ENCODE measurements around the gene CROCC.

Gene CROCC

GRCh38 chr1:17009706-17010105 is 88.0 kb downstream of the CROCC start:
- TF ChIP-seq RARB (CRISPR knock-in tag; IDR thresholded peaks at IDR 0.05) (no peak), OSR1 (CRISPR knock-in tag; IDR thresholded peaks at IDR 0.05) (no peak), BACH2 (CRISPR knock-in tag; IDR thresholded peaks at IDR 0.05; ENCODE audit: borderline replicate concordance) (no peak), ARNTL (CRISPR knock-in tag; IDR thresholded peaks at IDR 0.05; ENCODE audit: borderline replicate concordance, low read depth) (no peak), GLIS3 (CRISPR knock-in tag; IDR thresholded peaks at IDR 0.05) (no peak), CSDC2 (CRISPR knock-in tag; IDR thresholded peaks at IDR 0.05) (no peak), ZFP3 (CRISPR knock-in tag; IDR thresholded peaks at IDR 0.05) (no peak), ISL1 (CRISPR knock-in tag; IDR thresholded peaks at IDR 0.05) (no peak), TCF4 (CRISPR knock-in tag; IDR thresholded peaks at IDR 0.05; ENCODE audit: borderline replicate concordance) (no peak), ZNF8 (CRISPR knock-in tag; IDR thresholded peaks at IDR 0.05) (no peak), ZNF70 (CRISPR knock-in tag; IDR thresholded peaks at IDR 0.05) (no peak), ESRRG (CRISPR knock-in tag; IDR thresholded peaks at IDR 0.05) (no peak), TOX (CRISPR knock-in tag; IDR thresholded peaks at IDR 0.05; ENCODE audit: borderline replicate concordance) (no peak)
- no peak for ATAC-seq

GRCh38 chr1:17011092-17011438 is 89.3 kb downstream of the CROCC start:
- TF ChIP-seq RARB (CRISPR knock-in tag; IDR thresholded peaks at IDR 0.05): no peak
- no peak for TF ChIP-seq ZC3H10 (CRISPR knock-in tag; IDR thresholded peaks at IDR 0.05)
- TF ChIP-seq TOX (CRISPR knock-in tag; IDR thresholded peaks at IDR 0.05; ENCODE audit: borderline replicate concordance): no peak
- no peak for TF ChIP-seq GLIS3 (CRISPR knock-in tag; IDR thresholded peaks at IDR 0.05)
- TF ChIP-seq ARNTL (CRISPR knock-in tag; IDR thresholded peaks at IDR 0.05; ENCODE audit: borderline replicate concordance, low read depth): no peak
- no peak for TF ChIP-seq TCF4 (CRISPR knock-in tag; IDR thresholded peaks at IDR 0.05; ENCODE audit: borderline replicate concordance)
- TF ChIP-seq, protein P1, sequence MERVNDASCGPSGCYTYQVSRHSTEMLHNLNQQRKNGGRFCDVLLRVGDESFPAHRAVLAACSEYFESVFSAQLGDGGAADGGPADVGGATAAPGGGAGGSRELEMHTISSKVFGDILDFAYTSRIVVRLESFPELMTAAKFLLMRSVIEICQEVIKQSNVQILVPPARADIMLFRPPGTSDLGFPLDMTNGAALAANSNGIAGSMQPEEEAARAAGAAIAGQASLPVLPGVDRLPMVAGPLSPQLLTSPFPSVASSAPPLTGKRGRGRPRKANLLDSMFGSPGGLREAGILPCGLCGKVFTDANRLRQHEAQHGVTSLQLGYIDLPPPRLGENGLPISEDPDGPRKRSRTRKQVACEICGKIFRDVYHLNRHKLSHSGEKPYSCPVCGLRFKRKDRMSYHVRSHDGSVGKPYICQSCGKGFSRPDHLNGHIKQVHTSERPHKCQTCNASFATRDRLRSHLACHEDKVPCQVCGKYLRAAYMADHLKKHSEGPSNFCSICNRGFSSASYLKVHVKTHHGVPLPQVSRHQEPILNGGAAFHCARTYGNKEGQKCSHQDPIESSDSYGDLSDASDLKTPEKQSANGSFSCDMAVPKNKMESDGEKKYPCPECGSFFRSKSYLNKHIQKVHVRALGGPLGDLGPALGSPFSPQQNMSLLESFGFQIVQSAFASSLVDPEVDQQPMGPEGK (CRISPR knock-in tag; IDR thresholded peaks at IDR 0.05; ENCODE audit: borderline replicate concordance): no peak
- TF ChIP-seq SNAI2 (CRISPR knock-in tag; IDR thresholded peaks at IDR 0.05): no peak
- TF ChIP-seq, protein P2, sequence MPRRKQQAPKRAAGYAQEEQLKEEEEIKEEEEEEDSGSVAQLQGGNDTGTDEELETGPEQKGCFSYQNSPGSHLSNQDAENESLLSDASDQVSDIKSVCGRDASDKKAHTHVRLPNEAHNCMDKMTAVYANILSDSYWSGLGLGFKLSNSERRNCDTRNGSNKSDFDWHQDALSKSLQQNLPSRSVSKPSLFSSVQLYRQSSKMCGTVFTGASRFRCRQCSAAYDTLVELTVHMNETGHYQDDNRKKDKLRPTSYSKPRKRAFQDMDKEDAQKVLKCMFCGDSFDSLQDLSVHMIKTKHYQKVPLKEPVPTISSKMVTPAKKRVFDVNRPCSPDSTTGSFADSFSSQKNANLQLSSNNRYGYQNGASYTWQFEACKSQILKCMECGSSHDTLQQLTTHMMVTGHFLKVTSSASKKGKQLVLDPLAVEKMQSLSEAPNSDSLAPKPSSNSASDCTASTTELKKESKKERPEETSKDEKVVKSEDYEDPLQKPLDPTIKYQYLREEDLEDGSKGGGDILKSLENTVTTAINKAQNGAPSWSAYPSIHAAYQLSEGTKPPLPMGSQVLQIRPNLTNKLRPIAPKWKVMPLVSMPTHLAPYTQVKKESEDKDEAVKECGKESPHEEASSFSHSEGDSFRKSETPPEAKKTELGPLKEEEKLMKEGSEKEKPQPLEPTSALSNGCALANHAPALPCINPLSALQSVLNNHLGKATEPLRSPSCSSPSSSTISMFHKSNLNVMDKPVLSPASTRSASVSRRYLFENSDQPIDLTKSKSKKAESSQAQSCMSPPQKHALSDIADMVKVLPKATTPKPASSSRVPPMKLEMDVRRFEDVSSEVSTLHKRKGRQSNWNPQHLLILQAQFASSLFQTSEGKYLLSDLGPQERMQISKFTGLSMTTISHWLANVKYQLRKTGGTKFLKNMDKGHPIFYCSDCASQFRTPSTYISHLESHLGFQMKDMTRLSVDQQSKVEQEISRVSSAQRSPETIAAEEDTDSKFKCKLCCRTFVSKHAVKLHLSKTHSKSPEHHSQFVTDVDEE (CRISPR knock-in tag; IDR thresholded peaks at IDR 0.05): no peak
- no peak for TF ChIP-seq ZNF70 (CRISPR knock-in tag; IDR thresholded peaks at IDR 0.05)
- no peak for TF ChIP-seq POU6F1 (CRISPR knock-in tag; IDR thresholded peaks at IDR 0.05; ENCODE audit: borderline replicate concordance, low read depth)
- no peak for TF ChIP-seq BACH2 (CRISPR knock-in tag; IDR thresholded peaks at IDR 0.05; ENCODE audit: borderline replicate concordance)
- no peak; the same call in 2 of the 3 replicates for ATAC-seq

GRCh38 chr1:17011439-17012307 is 89.9 kb downstream of the CROCC start, which contains the start of gene ATP13A2:
TSS of gene ATP13A2 (minus strand) at chr1:17011928. CDS start at chr1:17011738, 190 bp downstream.
- ATAC-seq: peak; percentile 93
- TF ChIP-seq TOX (CRISPR knock-in tag; IDR thresholded peaks at IDR 0.05; ENCODE audit: borderline replicate concordance) (no peak), ISL1 (CRISPR knock-in tag; IDR thresholded peaks at IDR 0.05) (no peak), CSDC2 (CRISPR knock-in tag; IDR thresholded peaks at IDR 0.05) (no peak), OSR1 (CRISPR knock-in tag; IDR thresholded peaks at IDR 0.05) (no peak), RARB (CRISPR knock-in tag; IDR thresholded peaks at IDR 0.05) (no peak), ZNF70 (CRISPR knock-in tag; IDR thresholded peaks at IDR 0.05) (no peak), ZC3H10 (CRISPR knock-in tag; IDR thresholded peaks at IDR 0.05) (no peak), ZNF8 (CRISPR knock-in tag; IDR thresholded peaks at IDR 0.05) (no peak), ARNTL (CRISPR knock-in tag; IDR thresholded peaks at IDR 0.05; ENCODE audit: borderline replicate concordance, low read depth) (no peak)
- TF ChIP-seq, protein P3, sequence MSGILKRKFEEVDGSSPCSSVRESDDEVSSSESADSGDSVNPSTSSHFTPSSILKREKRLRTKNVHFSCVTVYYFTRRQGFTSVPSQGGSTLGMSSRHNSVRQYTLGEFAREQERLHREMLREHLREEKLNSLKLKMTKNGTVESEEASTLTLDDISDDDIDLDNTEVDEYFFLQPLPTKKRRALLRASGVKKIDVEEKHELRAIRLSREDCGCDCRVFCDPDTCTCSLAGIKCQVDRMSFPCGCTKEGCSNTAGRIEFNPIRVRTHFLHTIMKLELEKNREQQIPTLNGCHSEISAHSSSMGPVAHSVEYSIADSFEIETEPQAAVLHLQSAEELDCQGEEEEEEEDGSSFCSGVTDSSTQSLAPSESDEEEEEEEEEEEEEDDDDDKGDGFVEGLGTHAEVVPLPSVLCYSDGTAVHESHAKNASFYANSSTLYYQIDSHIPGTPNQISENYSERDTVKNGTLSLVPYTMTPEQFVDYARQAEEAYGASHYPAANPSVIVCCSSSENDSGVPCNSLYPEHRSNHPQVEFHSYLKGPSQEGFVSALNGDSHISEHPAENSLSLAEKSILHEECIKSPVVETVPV (CRISPR knock-in tag; IDR thresholded peaks at IDR 0.05): no peak
- TF ChIP-seq, protein P2 (CRISPR knock-in tag; IDR thresholded peaks at IDR 0.05): no peak

Data from SK-N-SH treated with all-trans-retinoic acid at 6 μM for 48 hours (cell line).